A549 (cell line): Measurements from ENCODE around the gene PDGFD. TPM values are rescaled to one million over a fixed set of nuclear protein-coding genes. Genes with fewer than 3 reads are reported as not detected.

ENCODE experiments used
- ATAC-seq, 2 experiments: fragments of 200-7000 bp in 1 of 2; fragments of >200 bp in 1 of 2; cut with Nextera tagmentation in 1 of 2; cut with Tn5 transposase in 1 of 2; 3 replicates each; pipeline versions ENCODE4 v1.8.0 to v1.9.1; 2018 to 2020; ENCODE audit warnings: mild to moderate bottlenecking in 1 of 2, moderate library complexity in 1 of 2
- CTCF ChIA-PET: fragments of 300-600 bp; sonication (Branson Sonifier 250); formaldehyde crosslinking; extraction: SDS; loops from one replicate; lab custom pipeline; 2021; ENCODE audit warnings: antibody characterized with exemption, inconsistent platforms; lab: Yijun Ruan, JAX
- POLR2A ChIA-PET: fragments of 350-600 bp; formaldehyde crosslinking; extraction: SDS; loops from one replicate; lab custom pipeline; 2021; ENCODE audit warnings: antibody characterized with exemption, inconsistent platforms; lab: Yijun Ruan, JAX
- DNase-seq, 2 experiments: peaks; one replicate each; pipeline versions ENCODE4 v3.0.0 to v3.0.0-alpha.2; 2011 to 2016; ENCODE audit warnings: low read depth in 1 of 2, low spot score in 1 of 2
- FAIRE-seq: peaks from 2 replicates; lab custom pipeline; 2011; peaks lifted over from hg19 to GRCh38; lab: Jason Lieb, UNC
- H3K27ac ChIP-seq, 2 experiments: fragments of >200 bp; sonication (Bioruptor Twin); formaldehyde crosslinking; 3 replicates each; pipeline ENCODE4 v1.5.1; 2016 to 2017
- H3K4me1 ChIP-seq: fragments of >200 bp; sonication (Bioruptor Twin); formaldehyde crosslinking; 3 replicates; pipeline ENCODE4 v1.6.1; 2016
- H3K4me2 ChIP-seq: fragments of >200 bp; sonication (Bioruptor Twin); formaldehyde crosslinking; 3 replicates; pipeline ENCODE4 v1.6.1; 2016
- H3K4me3 ChIP-seq: fragments of >200 bp; sonication (Bioruptor Twin); formaldehyde crosslinking; 3 replicates; pipeline ENCODE4 v1.5.1; 2016
- H3K9me3 ChIP-seq: fragments of >200 bp; sonication (Bioruptor Twin); formaldehyde crosslinking; 3 replicates; pipeline ENCODE4 v1.6.1; 2016
- CBX8 ChIP-seq: fragments of 200-600 bp; sonication (generic); IDR thresholded peaks from 2 replicates; pipeline ENCODE4 v1.6.1; 2016
- CEBPB ChIP-seq, 2 experiments: fragments of >200 bp in 1 of 2; sonication (Bioruptor Twin) in 1 of 2; formaldehyde crosslinking in 1 of 2; IDR thresholded peaks; 2 replicates each; pipeline ENCODE4 v1.6.1; 2012 to 2016
- CHD4 ChIP-seq: fragments of 200-600 bp; sonication (generic); IDR thresholded peaks from 2 replicates; pipeline ENCODE4 v1.6.1; 2016; ENCODE audit warnings: antibody characterized with exemption, mild to moderate bottlenecking, borderline replicate concordance
- FOSB ChIP-seq: fragments of 250-450 bp; sonication (Bioruptor Pico); IDR thresholded peaks from 2 replicates; pipeline ENCODE4 v1.5.0; 2020; ENCODE audit warnings: mild to moderate bottlenecking, moderate library complexity
- FOSL2 ChIP-seq, 2 experiments: fragments of 450-650 bp in 1 of 2; fragments of >200 bp in 1 of 2; sonication (Bioruptor Twin) in 1 of 2; formaldehyde crosslinking; IDR thresholded peaks; 2 replicates each; pipeline versions ENCODE4 v1.5.0 to v1.6.1; 2016 to 2020; ENCODE audit warnings: mild to moderate bottlenecking in 1 of 2, moderate library complexity in 1 of 2
- NPAS2 ChIP-seq: fragments of 250-450 bp; sonication (Bioruptor Pico); IDR thresholded peaks from 2 replicates; pipeline ENCODE4 v1.8.0; 2022; ENCODE audit warnings: mild to moderate bottlenecking, moderate library complexity, borderline replicate concordance
- RAD21 ChIP-seq, 2 experiments: fragments of >200 bp in 1 of 2; sonication (Bioruptor Twin) in 1 of 2; formaldehyde crosslinking in 1 of 2; IDR thresholded peaks in 1 of 2; conservative IDR thresholded peaks in 1 of 2; 2 replicates in 1 of 2; 3 replicates in 1 of 2; pipeline ENCODE4 v1.6.1; 2012 to 2018; ENCODE audit warnings: inconsistent platforms in 1 of 2
- RCOR1 ChIP-seq: fragments of 150-350 bp; IDR thresholded peaks from 2 replicates; pipeline ENCODE4 v1.6.1; 2014; ENCODE audit warnings: antibody characterized with exemption, low read length, low read depth
- RNF2 ChIP-seq: fragments of 200-600 bp; sonication (generic); IDR thresholded peaks from 2 replicates; pipeline ENCODE4 v1.6.1; 2016; ENCODE audit warnings: low read depth, mild to moderate bottlenecking, antibody characterized with exemption, moderate library complexity, borderline replicate concordance
- SMC3 ChIP-seq: fragments of >200 bp; sonication (Bioruptor Twin); formaldehyde crosslinking; IDR thresholded peaks from 3 replicates; pipeline ENCODE4 v1.6.1; 2018; ENCODE audit warnings: inconsistent platforms
- ZNF302 ChIP-seq: fragments of 250-450 bp; sonication (Bioruptor Pico); IDR thresholded peaks from 2 replicates; pipeline ENCODE4 v1.9.0; 2021; ENCODE audit warnings: inconsistent platforms, mild to moderate bottlenecking, moderate library complexity
- WGBS: methylation state at CpG from one replicate; pipeline ENCODE4 v1.1.6; 2017; ENCODE audit errors: missing lambda C conversion rate; 5-methylcytosine and 5-hydroxymethylcytosine counted together
- polyA plus RNA-seq, 4 experiments: library from polyadenylated mRNA; depleted of rRNA in 3 of 4; stranded (reverse); fragments of >200 nt; fragmentation: RNase III in 1 of 4; extraction: RNeasy Plus Mini Kit Qiagen cat#74134 plus additional on column Dnase treatment in 1 of 4; gene quantifications; 2 replicates in 3 of 4; 3 replicates in 1 of 4; pipeline ENCODE4 v1.2.3, GENCODE V29; 2011 to 2017
- TF ChIP-seq, protein P1 (sequence below): fragments of >200 bp; sonication (Bioruptor Twin); formaldehyde crosslinking; IDR thresholded peaks from 3 replicates; pipeline ENCODE4 v1.6.1; 2016
- TF ChIP-seq, protein P2 (sequence below): fragments of 150-350 bp; IDR thresholded peaks from 2 replicates; pipeline ENCODE4 v1.6.1; 2014; ENCODE audit warnings: low read depth, mild to moderate bottlenecking, low read length
- TF ChIP-seq, protein P3 (sequence below): fragments of 250-450 bp; sonication (Bioruptor Pico); IDR thresholded peaks from 2 replicates; pipeline ENCODE4 v1.5.0; 2020; ENCODE audit warnings: low read depth, mild to moderate bottlenecking, moderate library complexity

PDGFD gene
- polyA plus RNA-seq, 2 of the 4 experiments (the other 2 are of a cell fraction), result 11.1 to 29.7 TPM

GRCh38 chr11:104152941-104153505 lies 10.9 kb downstream of the PDGFD start:
- ATAC-seq, result no peak
- no peak overlapping the region for H3K27ac ChIP-seq
- no peak for FAIRE-seq
- ChIA-PET CTCF (interaction anchor here (0.5 kb wide), 1 partner anchor 37 kb away, joined by 3 read pairs; no protein-coding TSS in a partner anchor), POLR2A (no interaction called here)
- TF ChIP-seq, protein P1, sequence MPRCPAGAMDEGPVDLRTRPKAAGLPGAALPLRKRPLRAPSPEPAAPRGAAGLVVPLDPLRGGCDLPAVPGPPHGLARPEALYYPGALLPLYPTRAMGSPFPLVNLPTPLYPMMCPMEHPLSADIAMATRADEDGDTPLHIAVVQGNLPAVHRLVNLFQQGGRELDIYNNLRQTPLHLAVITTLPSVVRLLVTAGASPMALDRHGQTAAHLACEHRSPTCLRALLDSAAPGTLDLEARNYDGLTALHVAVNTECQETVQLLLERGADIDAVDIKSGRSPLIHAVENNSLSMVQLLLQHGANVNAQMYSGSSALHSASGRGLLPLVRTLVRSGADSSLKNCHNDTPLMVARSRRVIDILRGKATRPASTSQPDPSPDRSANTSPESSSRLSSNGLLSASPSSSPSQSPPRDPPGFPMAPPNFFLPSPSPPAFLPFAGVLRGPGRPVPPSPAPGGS, result no peak
- TF ChIP-seq FOSL2 (IDR thresholded peaks at IDR 0.05), result no peak
- TF ChIP-seq FOSL2 (CRISPR knock-in tag; IDR thresholded peaks at IDR 0.05), result no peak
- no peak overlapping the region for H3K4me2 ChIP-seq
- H3K4me3 ChIP-seq, result no peak overlapping the region
- DNase-seq, result no peak
- peaks cover 6% of the 10 kb centered on the region; the same call in 2 of the 3 replicates for H3K4me1 ChIP-seq
- H3K9me3 ChIP-seq, result 0 out of 3 replicates have a peak, but pooled peaks cover 4% of the 10 kb centered on the region

DNA sequence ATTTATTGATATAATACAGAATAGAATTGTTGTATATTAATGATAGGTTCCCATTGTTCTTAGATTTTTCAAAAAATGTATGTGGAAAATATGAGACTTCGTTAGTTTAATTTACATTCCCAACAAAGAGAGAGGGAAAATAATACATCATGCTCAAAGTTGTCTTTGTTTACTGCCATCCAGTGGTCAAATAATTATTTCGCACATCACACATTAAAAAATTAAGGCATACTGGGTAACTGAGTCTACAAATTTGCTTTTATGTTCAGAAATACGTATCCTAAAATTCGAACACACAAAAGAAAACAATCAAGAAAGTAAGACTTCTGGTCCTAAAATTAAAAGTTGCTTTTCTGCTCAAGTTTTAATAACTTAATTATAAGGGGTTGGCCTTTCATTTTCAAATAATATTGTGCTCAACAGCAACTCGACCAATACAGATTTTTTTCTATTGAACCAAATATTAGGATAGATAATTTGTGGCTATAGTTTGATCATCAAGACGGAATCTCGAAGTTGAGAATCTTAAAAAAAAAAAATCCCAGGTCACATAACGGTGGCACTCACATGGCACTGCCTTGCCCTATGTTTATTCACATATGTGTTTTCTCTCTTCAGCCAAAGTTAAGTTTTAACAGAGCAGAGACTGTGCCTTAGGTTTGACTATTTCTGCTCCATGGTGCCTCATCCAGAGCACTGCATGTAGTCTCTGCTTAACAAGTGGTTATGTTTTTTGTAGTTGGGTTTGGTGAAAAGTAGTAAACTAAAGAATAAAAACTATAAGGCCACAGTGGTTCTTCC lies 12.3 kb downstream of the PDGFD start:
- no peak for DNase-seq
- Histone ChIP-seq H3K4me2 (no peak overlapping the region), H3K4me1 (peaks cover 17% of the 10 kb centered on the region), H3K9me3 (0 out of 3 replicates have a peak, but pooled peaks cover 4% of the 10 kb centered on the region), H3K4me3 (no peak overlapping the region), H3K27ac (no peak overlapping the region)
- 77% methylated on average over 8 of the region's 8 CpGs for WGBS
- ATAC-seq, result no peak
- ChIA-PET POLR2A (no interaction called here), CTCF (interaction anchor here (1.1 kb wide), 1 partner anchor 16 kb away, joined by 3 read pairs; no protein-coding TSS in a partner anchor)
- TF ChIP-seq CEBPB (IDR thresholded peaks at IDR 0.05) (no peak), ZNF302 (CRISPR knock-in tag) (no peak), NPAS2 (CRISPR knock-in tag) (no peak), RAD21 (conservative IDR thresholded peaks at IDR 0.05 in 1 of 2, IDR thresholded peaks at IDR 0.05 in 1 of 2) (peak; percentile 22 to 25; a peak in 2 of 5 replicates), SMC3 (no peak)
- TF ChIP-seq, protein P2, sequence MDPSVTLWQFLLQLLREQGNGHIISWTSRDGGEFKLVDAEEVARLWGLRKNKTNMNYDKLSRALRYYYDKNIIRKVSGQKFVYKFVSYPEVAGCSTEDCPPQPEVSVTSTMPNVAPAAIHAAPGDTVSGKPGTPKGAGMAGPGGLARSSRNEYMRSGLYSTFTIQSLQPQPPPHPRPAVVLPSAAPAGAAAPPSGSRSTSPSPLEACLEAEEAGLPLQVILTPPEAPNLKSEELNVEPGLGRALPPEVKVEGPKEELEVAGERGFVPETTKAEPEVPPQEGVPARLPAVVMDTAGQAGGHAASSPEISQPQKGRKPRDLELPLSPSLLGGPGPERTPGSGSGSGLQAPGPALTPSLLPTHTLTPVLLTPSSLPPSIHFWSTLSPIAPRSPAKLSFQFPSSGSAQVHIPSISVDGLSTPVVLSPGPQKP, result no peak
- FAIRE-seq, result no peak

DNA sequence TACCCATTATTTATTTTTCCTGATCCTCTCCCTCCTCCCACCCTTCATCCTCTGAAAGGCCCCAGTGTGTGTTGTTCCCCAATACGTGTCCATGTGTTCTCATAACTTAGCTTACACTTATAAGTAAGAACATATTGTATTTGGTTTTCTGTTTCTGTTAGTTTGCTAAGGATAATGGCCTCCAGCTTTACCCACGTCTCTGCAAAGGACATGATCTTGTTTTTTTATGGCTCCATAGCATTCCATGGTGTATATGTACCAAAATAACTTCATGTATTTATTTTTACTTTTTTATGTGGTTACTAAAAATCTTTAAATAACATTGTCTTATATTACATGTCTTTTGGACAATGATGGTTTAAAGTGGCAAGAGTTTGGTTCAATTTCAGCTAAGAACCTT lies 15.2 kb downstream of the PDGFD start:
- Histone ChIP-seq H3K9me3 (0 out of 3 replicates have a peak, but pooled peaks cover 4% of the 10 kb centered on the region), H3K4me3 (no peak overlapping the region), H3K4me1 (peaks cover 20% of the 10 kb centered on the region)
- WGBS, result 89% methylated on average over 2 of the region's 2 CpGs
- TF ChIP-seq FOSB (CRISPR knock-in tag), result no peak
- TF ChIP-seq CHD4, result no peak
- TF ChIP-seq, protein P3, sequence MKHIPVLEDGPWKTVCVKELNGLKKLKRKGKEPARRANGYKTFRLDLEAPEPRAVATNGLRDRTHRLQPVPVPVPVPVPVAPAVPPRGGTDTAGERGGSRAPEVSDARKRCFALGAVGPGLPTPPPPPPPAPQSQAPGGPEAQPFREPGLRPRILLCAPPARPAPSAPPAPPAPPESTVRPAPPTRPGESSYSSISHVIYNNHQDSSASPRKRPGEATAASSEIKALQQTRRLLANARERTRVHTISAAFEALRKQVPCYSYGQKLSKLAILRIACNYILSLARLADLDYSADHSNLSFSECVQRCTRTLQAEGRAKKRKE, result no peak
- TF ChIP-seq RNF2, result no peak
- TF ChIP-seq CBX8, result no peak
- no peak for TF ChIP-seq ZNF302 (CRISPR knock-in tag)
- no peak for TF ChIP-seq RCOR1
- TF ChIP-seq, all 56 proteins: peak for 0
- POLR2A ChIA-PET, result no interaction called here
- FAIRE-seq (no peak), ATAC-seq (no peak), DNase-seq (no peak)
- CTCF ChIA-PET, result no interaction called here
- no peak overlapping the region for H3K27ac ChIP-seq
- no peak overlapping the region; the same call in 2 of the 3 replicates for H3K4me2 ChIP-seq
